ENCODE data around the gene TGM4. TPM values are rescaled to one million over a fixed set of nuclear protein-coding genes. Genes with fewer than 3 reads are reported as not detected.

TGM4 gene
- total and polyA plus RNA-seq, 9 of the 15 experiments (the other 6 are each of a cell fraction or from before 2014, with no cell fraction given) = not detected

DNA sequence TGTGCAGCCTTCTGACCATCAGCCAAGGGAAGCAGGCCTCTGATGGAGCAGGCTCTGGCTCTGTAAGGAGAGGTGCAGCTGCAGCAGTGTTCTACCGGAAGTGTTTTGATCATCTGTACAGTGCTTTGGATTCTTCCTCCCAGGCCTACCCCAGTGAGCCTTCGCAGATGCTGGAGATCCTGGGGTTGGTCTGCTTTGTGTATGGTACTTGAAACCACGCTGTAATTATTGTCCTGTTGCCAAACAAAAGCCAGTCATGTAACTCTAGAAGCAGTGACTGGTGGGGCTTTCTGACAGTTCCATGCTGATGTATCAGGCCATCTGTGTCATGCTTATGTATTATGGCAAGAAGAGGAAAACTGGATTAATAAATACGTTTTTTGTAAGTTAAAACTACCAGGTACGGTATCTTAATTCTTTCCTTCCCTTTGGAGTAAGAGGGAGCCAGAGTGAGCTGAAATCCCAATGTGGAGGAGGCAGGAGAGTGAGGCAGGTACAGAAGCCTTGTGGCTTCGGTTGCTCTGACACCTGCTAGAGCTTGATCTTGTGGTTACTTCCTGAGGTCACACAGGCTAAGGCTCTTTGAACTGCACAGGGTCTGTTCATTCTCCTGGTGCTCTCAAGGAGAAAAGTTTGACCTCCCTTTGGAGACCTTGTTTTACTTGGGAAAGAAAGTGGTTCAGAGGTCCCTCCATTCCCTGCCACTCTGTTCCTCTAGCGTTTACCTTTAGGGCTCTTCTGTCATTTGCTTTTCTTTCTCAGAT lies 9.0 kb upstream of the TGM4 start (continued):
- TF ChIP-seq ZNF76 (CRISPR knock-in tag; IDR thresholded peaks at IDR 0.05; ENCODE audit: borderline replicate concordance) (no peak), SRSF7 (optimal IDR thresholded peaks at IDR 0.05; ENCODE audit: low read depth, low read length) (no peak), TFAM (CRISPR knock-in tag; conservative IDR thresholded peaks at IDR 0.05) (no peak)
- TF ChIP-seq, protein P1, sequence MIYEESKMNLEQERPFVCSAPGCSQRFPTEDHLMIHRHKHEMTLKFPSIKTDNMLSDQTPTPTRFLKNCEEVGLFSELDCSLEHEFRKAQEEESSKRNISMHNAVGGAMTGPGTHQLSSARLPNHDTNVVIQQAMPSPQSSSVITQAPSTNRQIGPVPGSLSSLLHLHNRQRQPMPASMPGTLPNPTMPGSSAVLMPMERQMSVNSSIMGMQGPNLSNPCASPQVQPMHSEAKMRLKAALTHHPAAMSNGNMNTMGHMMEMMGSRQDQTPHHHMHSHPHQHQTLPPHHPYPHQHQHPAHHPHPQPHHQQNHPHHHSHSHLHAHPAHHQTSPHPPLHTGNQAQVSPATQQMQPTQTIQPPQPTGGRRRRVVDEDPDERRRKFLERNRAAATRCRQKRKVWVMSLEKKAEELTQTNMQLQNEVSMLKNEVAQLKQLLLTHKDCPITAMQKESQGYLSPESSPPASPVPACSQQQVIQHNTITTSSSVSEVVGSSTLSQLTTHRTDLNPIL (CRISPR knock-in tag; IDR thresholded peaks at IDR 0.05) = no peak

DNA sequence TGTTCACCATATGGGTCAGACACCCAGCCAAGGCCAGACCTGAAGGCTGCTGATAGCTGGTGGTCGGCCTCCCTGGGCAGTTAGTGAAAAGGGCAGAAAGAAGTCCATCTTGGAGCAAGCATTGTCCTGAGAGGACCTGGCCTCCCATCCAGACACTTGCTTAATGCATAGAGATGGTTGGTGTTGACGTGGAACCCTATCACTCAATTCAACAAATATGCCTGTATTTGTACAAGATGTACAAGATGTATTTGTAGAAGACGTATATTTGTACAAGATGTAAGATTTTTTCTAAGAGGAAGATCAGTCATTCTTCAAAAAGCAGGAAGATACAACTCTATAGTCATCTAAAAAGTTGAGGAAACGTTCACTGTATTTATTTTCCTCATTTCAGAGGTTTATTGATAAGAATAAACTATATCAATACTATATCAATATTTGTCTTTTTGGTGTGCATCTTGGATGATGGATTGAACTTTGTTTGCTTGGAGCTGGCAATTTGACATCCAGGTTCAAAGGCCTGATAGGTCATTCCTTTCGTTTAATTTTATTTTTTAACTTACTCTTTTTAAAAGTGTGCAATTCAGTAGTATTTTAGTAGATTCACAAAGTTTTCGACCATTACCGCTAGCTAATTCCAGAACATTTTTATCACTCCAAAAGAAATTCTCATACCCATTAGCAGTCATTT lies 6.8 kb upstream of the TGM4 start:
- no peaks in the 10 kb centered on the region for H3K9me3 ChIP-seq (replicated peaks; ENCODE audit: control insufficient read depth, insufficient read depth, low read depth, low read length)
- WGBS (ENCODE audit: insufficient coverage, low coverage, missing lambda C conversion rate) = 92% methylated on average over 7 of the region's 7 CpGs
- H3K27ac ChIP-seq (ENCODE audit: extremely low read depth, low read depth, low read length) = no peak overlapping the region
- no peak overlapping the region for H2AFZ ChIP-seq (ENCODE audit: low read depth, low read length)
- intact Hi-C loops (cut with micrococcal nuclease) = no loop called here
- no peak overlapping the region for H3K9ac ChIP-seq (ENCODE audit: insufficient read depth in 1 of 2, low read depth in 2 of 2, low read length in 2 of 2)
- no peaks in the 10 kb centered on the region for H3K79me2 ChIP-seq (ENCODE audit: control insufficient read depth, insufficient read depth, low read length)
- H3K36me3 ChIP-seq (ENCODE audit: control insufficient read depth, insufficient read depth, low read length) = peaks cover 23% of the 10 kb centered on the region; the same call in 2 of the 3 replicates
- no peak overlapping the region for H3K4me2 ChIP-seq (ENCODE audit: insufficient read depth, low read length)
- H3K9me1 ChIP-seq (ENCODE audit: control insufficient read depth, insufficient read depth, low read length) = no peaks in the 10 kb centered on the region
- no peak for ATAC-seq
- POLR2A ChIA-PET = interaction anchor here (1.0 to 1.3 kb wide), 3 partner anchors 9 to 49 kb away, joined by 3 to 4 read pairs (median 3); no protein-coding TSS in a partner anchor
- H3K4me1 ChIP-seq (replicated peaks in 1 of 2; ENCODE audit: control insufficient read depth in 2 of 2, insufficient read depth in 2 of 2, low read length in 2 of 2) = no peaks in the 10 kb centered on the region
- CTCF ChIA-PET (ENCODE audit: low intra/inter-chr PET ratio) = no interaction called here
- H3K4me3 ChIP-seq = no peak overlapping the region
- no peaks in the 10 kb centered on the region for H3K27me3 ChIP-seq (ENCODE audit: control insufficient read depth in 2 of 2, insufficient read depth in 2 of 2, low read length in 2 of 2)
- FAIRE-seq = peak; percentile 19
- no TSS peak for BruUV-seq (replicated peaks)
- no peaks in the 10 kb centered on the region for H4K20me1 ChIP-seq (replicated peaks; ENCODE audit: control insufficient read depth, insufficient read depth, low read length)
- in situ Hi-C loops (cut with MboI) = no loop called here
- no peak for DNase-seq (ENCODE audit: extremely low read depth in 1 of 4, low spot score in 3 of 4)
- no peak for TF ChIP-seq CBFA2T3 (IDR thresholded peaks at IDR 0.05)
- no peak for TF ChIP-seq CC2D1A (IDR thresholded peaks at IDR 0.05)
- TF ChIP-seq ZBTB8A (IDR thresholded peaks at IDR 0.05; ENCODE audit: partially characterized antibody) = no peak
- TF ChIP-seq, protein P1 (CRISPR knock-in tag; IDR thresholded peaks at IDR 0.05) = no peak
- TF ChIP-seq RBM25 (IDR thresholded peaks at IDR 0.05; ENCODE audit: low read depth, low read length, severe bottlenecking) = no peak
- TF ChIP-seq ELF4 (CRISPR knock-in tag; IDR thresholded peaks at IDR 0.05) = no peak
- TF ChIP-seq, protein P2, sequence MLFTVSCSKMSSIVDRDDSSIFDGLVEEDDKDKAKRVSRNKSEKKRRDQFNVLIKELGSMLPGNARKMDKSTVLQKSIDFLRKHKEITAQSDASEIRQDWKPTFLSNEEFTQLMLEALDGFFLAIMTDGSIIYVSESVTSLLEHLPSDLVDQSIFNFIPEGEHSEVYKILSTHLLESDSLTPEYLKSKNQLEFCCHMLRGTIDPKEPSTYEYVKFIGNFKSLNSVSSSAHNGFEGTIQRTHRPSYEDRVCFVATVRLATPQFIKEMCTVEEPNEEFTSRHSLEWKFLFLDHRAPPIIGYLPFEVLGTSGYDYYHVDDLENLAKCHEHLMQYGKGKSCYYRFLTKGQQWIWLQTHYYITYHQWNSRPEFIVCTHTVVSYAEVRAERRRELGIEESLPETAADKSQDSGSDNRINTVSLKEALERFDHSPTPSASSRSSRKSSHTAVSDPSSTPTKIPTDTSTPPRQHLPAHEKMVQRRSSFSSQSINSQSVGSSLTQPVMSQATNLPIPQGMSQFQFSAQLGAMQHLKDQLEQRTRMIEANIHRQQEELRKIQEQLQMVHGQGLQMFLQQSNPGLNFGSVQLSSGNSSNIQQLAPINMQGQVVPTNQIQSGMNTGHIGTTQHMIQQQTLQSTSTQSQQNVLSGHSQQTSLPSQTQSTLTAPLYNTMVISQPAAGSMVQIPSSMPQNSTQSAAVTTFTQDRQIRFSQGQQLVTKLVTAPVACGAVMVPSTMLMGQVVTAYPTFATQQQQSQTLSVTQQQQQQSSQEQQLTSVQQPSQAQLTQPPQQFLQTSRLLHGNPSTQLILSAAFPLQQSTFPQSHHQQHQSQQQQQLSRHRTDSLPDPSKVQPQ (CRISPR knock-in tag; IDR thresholded peaks at IDR 0.05; ENCODE audit: borderline replicate concordance) = no peak
- TF ChIP-seq, protein P3, sequence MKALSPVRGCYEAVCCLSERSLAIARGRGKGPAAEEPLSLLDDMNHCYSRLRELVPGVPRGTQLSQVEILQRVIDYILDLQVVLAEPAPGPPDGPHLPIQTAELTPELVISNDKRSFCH (CRISPR knock-in tag; IDR thresholded peaks at IDR 0.05) = no peak
- TF ChIP-seq, protein P3 (tag; IDR thresholded peaks at IDR 0.05) = no peak
- no peak for TF ChIP-seq PCBP1 (IDR thresholded peaks at IDR 0.05; ENCODE audit: low read depth, low read length, poor library complexity, severe bottlenecking)
